Thoracic aorta (tissue), 2 donors: ENCODE measurements around the gene BCL3. TPM values are rescaled to one million over a fixed set of nuclear protein-coding genes. Genes with fewer than 3 reads are reported as not detected.
A peak's percentile ranks its signal among the peaks of the same experiment; 100 is the strongest.

Experiments used
- ATAC-seq: fragments of 150-250 bp; one replicate; pipeline ENCODE4 v1.8.0; 2017; ENCODE audit warnings: low read depth; ENCODE audit not compliant: insufficient number of reproducible peaks, low FRiP score
- DNase-seq: peaks from one replicate; pipeline ENCODE4 v3.0.0-alpha.2; 2020; ENCODE audit warnings: low spot score
- H3K27ac ChIP-seq, 2 donors: fragments of 200-600 bp; sonication (generic); 1 replicate in 1 of 2; 2 replicates in 1 of 2; pipeline ENCODE4 v1.5.1; 2016; ENCODE audit warnings: mild to moderate bottlenecking in 2 of 2, moderate library complexity in 2 of 2
- H3K27me3 ChIP-seq: fragments of 200-600 bp; sonication (generic); replicated peaks from 2 replicates; pipeline ENCODE4 v1.6.0; 2016; ENCODE audit warnings: mild to moderate bottlenecking; ENCODE audit not compliant: insufficient read depth
- H3K36me3 ChIP-seq: fragments of 200-600 bp; sonication (generic); one replicate; pipeline ENCODE4 v1.5.1; 2016
- H3K4me1 ChIP-seq, 2 donors: fragments of 200-600 bp; sonication (generic); 1 replicate in 1 of 2; 2 replicates in 1 of 2; pipeline versions ENCODE4 v1.5.1 to v1.6.0; 2016; ENCODE audit warnings: low read depth in 2 of 2, mild to moderate bottlenecking in 1 of 2; ENCODE audit not compliant: control insufficient read depth in 1 of 2
- H3K4me3 ChIP-seq: fragments of 200-600 bp; sonication (generic); 2 replicates; pipeline ENCODE4 v1.5.1; 2016; ENCODE audit warnings: mild to moderate bottlenecking
- H3K9me3 ChIP-seq: fragments of 200-600 bp; sonication (generic); 2 replicates; pipeline ENCODE4 v1.5.1; 2016
- total RNA-seq, 2 donors: library from RNA; depleted of rRNA; stranded (reverse); fragments of >200 nt; gene quantifications; one replicate each; pipeline versions ENCODE4 v1.1.0 to v1.2.3, GENCODE V29; 2016
- TF ChIP-seq, protein P1 (sequence below): fragments of 200-600 bp; sonication (generic); IDR thresholded peaks from one replicate; pipeline ENCODE4 v1.5.1; 2019; ENCODE audit warnings: antibody characterized with exemption

Gene BCL3
- total RNA-seq, 2 donors from 2014 or later = 43.1 to 77.9 TPM

DNA sequence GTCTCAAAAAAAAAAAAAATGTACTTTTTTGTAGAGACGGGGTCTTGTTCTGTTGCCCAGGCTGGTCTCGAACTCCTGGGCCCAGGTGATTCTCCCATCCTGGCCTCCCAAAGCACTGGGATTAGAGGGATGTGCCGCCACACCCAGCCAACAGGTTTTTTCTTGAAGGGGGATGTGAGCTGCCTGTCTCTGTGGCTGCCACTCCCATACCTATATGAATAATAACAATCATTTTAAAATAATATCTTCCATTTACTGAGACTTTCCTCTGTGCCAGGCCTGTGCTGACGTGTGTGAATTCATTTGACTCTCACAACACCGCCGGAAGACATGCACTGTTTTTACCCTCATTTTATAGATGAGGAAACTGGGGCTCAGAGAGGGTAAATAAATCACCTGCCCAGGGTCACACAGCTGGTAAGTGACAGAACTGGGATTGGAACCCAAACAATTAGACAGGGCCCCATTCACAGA lies 7.2 kb upstream of the BCL3 start:
- TF ChIP-seq, protein P1, sequence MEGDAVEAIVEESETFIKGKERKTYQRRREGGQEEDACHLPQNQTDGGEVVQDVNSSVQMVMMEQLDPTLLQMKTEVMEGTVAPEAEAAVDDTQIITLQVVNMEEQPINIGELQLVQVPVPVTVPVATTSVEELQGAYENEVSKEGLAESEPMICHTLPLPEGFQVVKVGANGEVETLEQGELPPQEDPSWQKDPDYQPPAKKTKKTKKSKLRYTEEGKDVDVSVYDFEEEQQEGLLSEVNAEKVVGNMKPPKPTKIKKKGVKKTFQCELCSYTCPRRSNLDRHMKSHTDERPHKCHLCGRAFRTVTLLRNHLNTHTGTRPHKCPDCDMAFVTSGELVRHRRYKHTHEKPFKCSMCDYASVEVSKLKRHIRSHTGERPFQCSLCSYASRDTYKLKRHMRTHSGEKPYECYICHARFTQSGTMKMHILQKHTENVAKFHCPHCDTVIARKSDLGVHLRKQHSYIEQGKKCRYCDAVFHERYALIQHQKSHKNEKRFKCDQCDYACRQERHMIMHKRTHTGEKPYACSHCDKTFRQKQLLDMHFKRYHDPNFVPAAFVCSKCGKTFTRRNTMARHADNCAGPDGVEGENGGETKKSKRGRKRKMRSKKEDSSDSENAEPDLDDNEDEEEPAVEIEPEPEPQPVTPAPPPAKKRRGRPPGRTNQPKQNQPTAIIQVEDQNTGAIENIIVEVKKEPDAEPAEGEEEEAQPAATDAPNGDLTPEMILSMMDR = no peak
- H3K4me1 ChIP-seq = peaks cover 50 to 75% of the 10 kb centered on the region in 2 donors
- no peaks in the 10 kb centered on the region for H3K9me3 ChIP-seq
- peak; percentile 3 for ATAC-seq
- H3K27ac ChIP-seq = peak overlapping the region; percentile 67 to 70
- H3K4me3 ChIP-seq = no peak overlapping the region
- H3K36me3 ChIP-seq = no peaks in the 10 kb centered on the region
- no peaks in the 10 kb centered on the region for H3K27me3 ChIP-seq
- DNase-seq = no peak

DNA sequence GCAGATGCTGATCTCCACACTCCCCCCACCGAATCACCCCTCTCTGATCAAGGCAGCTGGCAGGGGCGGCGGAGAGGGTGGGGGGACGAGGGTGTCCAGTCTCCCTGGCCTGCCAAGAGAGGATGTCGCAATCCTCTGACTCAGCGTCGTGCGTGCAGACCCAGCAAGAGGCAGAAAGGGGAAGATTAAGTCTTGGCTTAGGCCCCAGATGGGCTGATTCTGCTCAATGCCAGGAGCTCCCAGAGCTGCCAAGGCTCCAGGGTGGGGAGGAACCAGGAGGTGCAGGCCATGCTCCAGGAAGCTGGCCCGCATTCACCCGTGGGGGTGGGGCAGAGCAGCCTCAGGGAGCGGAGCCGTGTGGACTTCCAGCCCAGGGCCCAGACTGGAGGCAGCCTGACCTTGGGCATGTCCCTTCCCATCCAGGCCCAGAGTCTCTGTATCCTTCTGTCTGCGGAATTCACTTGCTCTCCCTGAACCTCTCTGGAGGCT lies 6.6 kb upstream of the BCL3 start:
- Histone ChIP-seq H3K9me3 (no peaks in the 10 kb centered on the region), H3K4me1 (peaks cover 50 to 80% of the 10 kb centered on the region in 2 donors), H3K36me3 (no peaks in the 10 kb centered on the region), H3K4me3 (peak overlapping the region; percentile 10), H3K27me3 (no peaks in the 10 kb centered on the region), H3K27ac (peak overlapping the region; percentile 67 to 85)
- ATAC-seq = peak; percentile 89
- TF ChIP-seq, protein P1 = no peak
- DNase-seq = peak; percentile 96

- Histone ChIP-seq H3K4me3 (peak overlapping the region; percentile 10), H3K4me1 (peaks cover 50 to 78% of the 10 kb centered on the region in 2 donors), H3K27ac (peak overlapping the region; percentile 67 to 85), H3K9me3 (no peaks in the 10 kb centered on the region), H3K27me3 (no peaks in the 10 kb centered on the region), H3K36me3 (no peaks in the 10 kb centered on the region)
- TF ChIP-seq, protein P1 = no peak
- no peak for DNase-seq
- ATAC-seq = no peak
Observed at GRCh38 chr19:44742330-44743061, 6.0 kb upstream of the BCL3 start.

DNA sequence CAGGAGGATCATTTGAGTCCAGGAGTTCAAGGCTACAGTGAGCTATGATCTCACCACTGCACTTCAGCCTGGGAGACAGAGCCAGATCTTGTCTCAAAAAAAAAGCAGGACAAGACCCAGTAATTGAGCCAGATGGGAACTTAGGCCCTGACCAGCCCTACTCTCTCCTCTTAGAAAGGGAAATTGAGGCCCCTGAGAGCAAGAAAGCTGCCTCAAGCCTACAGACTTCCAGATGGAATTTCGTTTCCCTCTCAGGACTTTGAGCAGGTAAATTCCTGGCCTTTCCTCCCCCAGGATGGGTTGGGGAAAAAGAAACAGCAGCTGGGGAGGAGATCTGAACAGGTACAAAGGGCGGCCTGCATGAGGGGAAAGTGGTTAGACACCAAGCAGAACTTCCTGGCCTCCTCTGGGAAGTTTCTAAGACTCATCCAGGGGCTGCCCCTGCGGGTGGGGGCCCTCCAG lies 3.6 kb upstream of the BCL3 start:
- Histone ChIP-seq H3K9me3 (no peaks in the 10 kb centered on the region), H3K4me3 (no peak overlapping the region), H3K27me3 (no peaks in the 10 kb centered on the region), H3K36me3 (no peaks in the 10 kb centered on the region), H3K4me1 (peaks cover 56 to 70% of the 10 kb centered on the region in 2 donors), H3K27ac (peak overlapping the region; percentile 81 to 92)
- TF ChIP-seq, protein P1 = no peak
- no peak for ATAC-seq
- DNase-seq = no peak

DNA sequence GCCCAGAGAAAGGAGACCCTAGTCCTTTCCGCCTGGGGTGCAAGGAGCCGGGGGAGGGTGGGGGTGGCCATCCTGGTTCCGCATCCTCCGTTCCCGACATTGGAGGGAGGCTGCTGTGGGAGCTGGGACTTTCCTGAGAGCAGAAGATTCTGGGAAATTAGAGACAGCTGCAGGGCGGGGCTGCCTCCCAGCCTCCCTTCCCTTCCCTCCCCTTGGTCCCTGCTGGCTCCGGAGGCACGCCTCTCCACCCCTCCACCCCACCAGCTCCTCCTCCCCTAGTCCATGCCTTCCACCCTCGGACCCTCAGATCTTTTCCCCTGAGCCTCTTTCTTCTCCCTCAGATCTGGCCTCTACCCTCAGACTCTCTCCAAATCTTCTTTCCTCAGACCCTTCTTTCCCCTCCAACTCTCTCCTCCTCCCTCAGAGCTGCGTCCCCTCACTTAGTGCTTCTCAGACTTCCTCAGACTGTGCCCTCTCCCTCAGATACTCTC lies 3.1 kb upstream of the BCL3 start:
- TF ChIP-seq, protein P1 = no peak
- Histone ChIP-seq H3K4me1 (peaks cover 56 to 72% of the 10 kb centered on the region in 2 donors), H3K27ac (peak overlapping the region; percentile 81 to 92), H3K36me3 (no peaks in the 10 kb centered on the region), H3K4me3 (no peak overlapping the region), H3K27me3 (no peaks in the 10 kb centered on the region), H3K9me3 (no peaks in the 10 kb centered on the region)
- ATAC-seq (no peak), DNase-seq (no peak)
